Calu3 (cell line): ENCODE data around the gene SLC17A2. TPM values are rescaled to one million over a fixed set of nuclear protein-coding genes. Genes with fewer than 3 reads are reported as not detected.

ENCODE experiments used
- BruUV-seq: library from RNA; stranded (reverse); fragments of 400-500 nt; replicated peaks from 2 replicates; lab custom pipeline; 2021; lab: Mats Ljungman, UMichigan
- CTCF ChIA-PET: fragments of 300-600 bp; sonication (Branson Sonifier 250); formaldehyde crosslinking; loops from one replicate; lab custom pipeline; 2022; ENCODE audit warnings: antibody characterized with exemption; lab: Charles Lee
- DNase-seq: peaks from one replicate; pipeline ENCODE4 v3.0.0; 2022
- H3K27ac Mint-ChIP-seq: one replicate; pipeline ENCODE4 v1.8.0; 2022; ENCODE audit warnings: mixed read lengths; ENCODE audit not compliant: unreplicated experiment
- H3K27me3 Mint-ChIP-seq: one replicate; pipeline ENCODE4 v1.8.0; 2022; ENCODE audit warnings: mixed read lengths; ENCODE audit not compliant: unreplicated experiment
- H3K36me3 Mint-ChIP-seq: one replicate; pipeline ENCODE4 v1.8.0; 2022; ENCODE audit warnings: mild to moderate bottlenecking, moderate library complexity, mixed read lengths; ENCODE audit not compliant: insufficient read depth, unreplicated experiment
- H3K4me1 Mint-ChIP-seq: one replicate; pipeline ENCODE4 v1.8.0; 2022; ENCODE audit warnings: mild to moderate bottlenecking, low read depth, mixed read lengths; ENCODE audit not compliant: unreplicated experiment
- H3K4me3 Mint-ChIP-seq: one replicate; pipeline ENCODE4 v1.8.0; 2022; ENCODE audit warnings: mild to moderate bottlenecking, low read depth, moderate library complexity, mixed read lengths; ENCODE audit not compliant: unreplicated experiment
- H3K9me3 Mint-ChIP-seq: one replicate; pipeline ENCODE4 v1.8.0; 2022; ENCODE audit warnings: low read depth, mixed read lengths; ENCODE audit not compliant: unreplicated experiment
- CTCF ChIP-seq: fragments of 200-600 bp; IDR thresholded peaks from one replicate; pipeline ENCODE4 v1.8.0; 2022; ENCODE audit warnings: antibody characterized with exemption; ENCODE audit not compliant: unreplicated experiment
- intact Hi-C: fragments of 100-400 bp; cut with micrococcal nuclease; formaldehyde crosslinking; loops from one replicate; pipeline ENCODE4 v1.10.0; 2022; ENCODE audit not compliant: unreplicated experiment
- total RNA-seq: library from RNA; stranded (reverse); gene quantifications from 2 replicates; pipeline ENCODE4 v1.2.3, GENCODE V29; 2022

SLC17A2 gene
- total RNA-seq, 1 experiment from 2014 or later = not detected

- no peak overlapping the region for H3K4me3 Mint-ChIP-seq
Observed at GRCh38 chr6:25875563-25875905, 55.0 kb downstream of the SLC17A2 start.

GRCh38 chr6:25874822-25875562 is 55.5 kb downstream of the SLC17A2 start:
- no peaks in the 10 kb centered on the region for H3K36me3 Mint-ChIP-seq
- H3K9me3 Mint-ChIP-seq = no peaks in the 10 kb centered on the region
- H3K4me1 Mint-ChIP-seq = peaks cover 31% of the 10 kb centered on the region
- no peaks in the 10 kb centered on the region for H3K27me3 Mint-ChIP-seq
- intact Hi-C loops = loop anchor here (5.0 kb wide), 1 partner anchor 38 kb away; no protein-coding TSS in a partner anchor
- no peak overlapping the region for H3K4me3 Mint-ChIP-seq
- no peak for DNase-seq
- peak overlapping the region; percentile 34 for H3K27ac Mint-ChIP-seq
- no peak for TF ChIP-seq CTCF
- CTCF ChIA-PET = interaction anchor here (0.7 kb wide), 1 partner anchor 20 kb away, joined by 3 read pairs; no protein-coding TSS in a partner anchor
- no TSS peak for BruUV-seq

More at GRCh38 chr6:25875563-25875905, 55.0 kb downstream of the SLC17A2 start:
- intact Hi-C loops = loop anchor here (5.0 kb wide), 1 partner anchor 38 kb away; no protein-coding TSS in a partner anchor
- Mint-ChIP-seq H3K27ac (peak overlapping the region; percentile 34), H3K9me3 (no peaks in the 10 kb centered on the region), H3K4me1 (peaks cover 31% of the 10 kb centered on the region), H3K36me3 (no peaks in the 10 kb centered on the region), H3K27me3 (no peaks in the 10 kb centered on the region)
- CTCF ChIA-PET = interaction anchor here (0.7 to 0.9 kb wide), 3 partner anchors 17 to 575 kb away, joined by 3 to 5 read pairs (median 3); partner anchors contain the start of gene SLC17A1
- BruUV-seq = no TSS peak
- no peak for TF ChIP-seq CTCF
- no peak for DNase-seq

GRCh38 chr6:25874118-25874517 is 56.4 kb downstream of the SLC17A2 start, which contains the start of gene SLC17A3:
Gene SLC17A3 (minus strand): TSS chr6:25874243. CDS start chr6:25868387, 5,856 bp downstream.
- TF ChIP-seq CTCF = no peak
- no peaks in the 10 kb centered on the region for H3K36me3 Mint-ChIP-seq
- H3K4me1 Mint-ChIP-seq = peaks cover 31% of the 10 kb centered on the region
- peak within 1 kb of the TSS; percentile 34 for H3K27ac Mint-ChIP-seq
- intact Hi-C loops = no loop called here
- no TSS peak for BruUV-seq
- DNase-seq = peak; percentile 11
- no peaks in the 10 kb centered on the region for H3K27me3 Mint-ChIP-seq
- H3K9me3 Mint-ChIP-seq = no peaks in the 10 kb centered on the region
- no peak within 1 kb of the TSS for H3K4me3 Mint-ChIP-seq
- CTCF ChIA-PET = no interaction called here

GRCh38 chr6:25872814-25873213 is 57.7 kb downstream of the SLC17A2 start:
- Mint-ChIP-seq H3K36me3 (no peaks in the 10 kb centered on the region), H3K27me3 (no peaks in the 10 kb centered on the region), H3K4me3 (no peak overlapping the region), H3K9me3 (no peaks in the 10 kb centered on the region), H3K27ac (no peak overlapping the region), H3K4me1 (peaks cover 31% of the 10 kb centered on the region)
- DNase-seq = no peak
- intact Hi-C loops = no loop called here
- TF ChIP-seq CTCF = no peak
- CTCF ChIA-PET = no interaction called here
- no TSS peak for BruUV-seq
